Naive thymus-derived CD4-positive, alpha-beta T cell (primary cell): ENCODE data around the gene CLCN7. TPM values are rescaled to one million over a fixed set of nuclear protein-coding genes. Genes with fewer than 3 reads are reported as not detected.

Source experiments
- ATAC-seq: fragments of 150-1000 bp; cut with Tn5 transposase; 2 replicates; pipeline ENCODE4 v1.10.0; 2021; ENCODE audit warnings: mild to moderate bottlenecking, moderate library complexity
- CTCF ChIA-PET: fragments of 350-600 bp; sonication (Branson Sonifier 250); formaldehyde crosslinking; loops from one replicate; lab custom pipeline; 2021; ENCODE audit warnings: antibody characterized with exemption; lab: Charles Lee
- POLR2A ChIA-PET: fragments of 350-600 bp; sonication (Branson Sonifier 250); formaldehyde crosslinking; loops from one replicate; lab custom pipeline; 2021; ENCODE audit warnings: antibody characterized with exemption, inconsistent platforms; lab: Charles Lee
- DNase-seq, 9 donors: peaks; one replicate each; pipeline versions ENCODE4 v3.0.0 to v3.0.0-alpha.2; 2020 to 2022; ENCODE audit warnings: mixed read lengths in 1 of 9
- H3K27ac ChIP-seq: one replicate; pipeline ENCODE4 v1.7.0; 2013; ENCODE audit warnings: mild to moderate bottlenecking, low read depth, low read length, moderate library complexity
- H3K27me3 ChIP-seq, 2 donors: one replicate each; pipeline ENCODE4 v1.7.0; 2013; ENCODE audit warnings: low read length in 2 of 2, mild to moderate bottlenecking in 2 of 2, moderate library complexity in 2 of 2; ENCODE audit not compliant: control insufficient read depth in 2 of 2, insufficient read depth in 2 of 2
- H3K36me3 ChIP-seq, 3 experiments: 1 replicate in 2 of 3; 2 replicates in 1 of 3; pipeline ENCODE4 v1.7.0; 2013; ENCODE audit warnings: low read length in 3 of 3, mild to moderate bottlenecking in 3 of 3, moderate library complexity in 1 of 3; ENCODE audit not compliant: insufficient read depth in 3 of 3, control insufficient read depth in 2 of 3
- H3K4me1 ChIP-seq, 2 donors: one replicate each; pipeline ENCODE4 v1.7.0; 2013; ENCODE audit warnings: low read length in 2 of 2, mild to moderate bottlenecking in 2 of 2, moderate library complexity in 1 of 2; ENCODE audit not compliant: control insufficient read depth in 2 of 2, insufficient read depth in 2 of 2
- H3K4me3 ChIP-seq: 2 replicates; pipeline ENCODE4 v1.7.0; 2013; ENCODE audit warnings: mild to moderate bottlenecking, low read length
- H3K9me3 ChIP-seq, 3 experiments: 1 replicate in 2 of 3; 2 replicates in 1 of 3; pipeline ENCODE4 v1.7.0; 2013; ENCODE audit warnings: low read length in 3 of 3; ENCODE audit not compliant: control insufficient read depth in 2 of 3
- H3K27ac Mint-ChIP-seq, 9 donors: one replicate each; pipeline ENCODE4 v1.8.0; 2020 to 2022; ENCODE audit warnings: mixed read lengths in 9 of 9, mild to moderate bottlenecking in 8 of 9, moderate library complexity in 5 of 9, inconsistent platforms in 2 of 9
- H3K27me3 Mint-ChIP-seq, 5 donors: one replicate each; pipeline ENCODE4 v1.8.0; 2021 to 2022; ENCODE audit warnings: mixed read lengths in 5 of 5, mild to moderate bottlenecking in 1 of 5
- H3K36me3 Mint-ChIP-seq, 5 donors: one replicate each; pipeline ENCODE4 v1.8.0; 2020 to 2022; ENCODE audit warnings: mixed read lengths in 5 of 5, mild to moderate bottlenecking in 3 of 5, inconsistent platforms in 1 of 5
- H3K4me1 Mint-ChIP-seq, 7 donors: one replicate each; pipeline ENCODE4 v1.8.0; 2020 to 2022; ENCODE audit warnings: mixed read lengths in 7 of 7, mild to moderate bottlenecking in 3 of 7, inconsistent platforms in 1 of 7
- H3K4me3 Mint-ChIP-seq, 10 donors: one replicate each; pipeline ENCODE4 v1.8.0; 2020 to 2022; ENCODE audit warnings: mild to moderate bottlenecking in 10 of 10, mixed read lengths in 10 of 10, moderate library complexity in 6 of 10, inconsistent platforms in 2 of 10
- H3K9me3 Mint-ChIP-seq, 11 donors: one replicate each; pipeline ENCODE4 v1.8.0; 2020 to 2022; ENCODE audit warnings: mixed read lengths in 11 of 11, mild to moderate bottlenecking in 4 of 11, inconsistent platforms in 1 of 11, moderate library complexity in 1 of 11
- intact Hi-C, 2 donors: fragments of 100-400 bp; cut with micrococcal nuclease; formaldehyde crosslinking; loops; one replicate each; pipeline ENCODE4 v1.15.1; 2023
- polyA plus RNA-seq, 2 donors: library from polyadenylated mRNA; unstranded; fragments of 300-500 nt; fragmentation: Illumina TruSeq; gene quantifications; one replicate each; pipeline ENCODE4 v1.2.3, GENCODE V29; 2021
- total RNA-seq, 6 experiments: library from RNA in 5 of 6; stranded (reverse) in 5 of 6; gene quantifications; 1 replicate in 5 of 6; 2 replicates in 1 of 6; pipeline ENCODE4 v1.2.3 and lab custom pipeline; 2021 to 2026

Gene CLCN7
- total and polyA plus RNA-seq, 7 experiments from 2014 or later: 17.0 to 140 (median 106) TPM

- ChIA-PET POLR2A (interaction anchor here (0.8 to 4.4 kb wide), 3 partner anchors 42 to 51 kb away, joined by 3 to 38 read pairs (median 4); partner anchors contain the start of gene TMEM204), CTCF (interaction anchor here (0.7 kb wide), 2 partner anchors 67 to 1023 kb away, joined by 4 to 6 read pairs; no protein-coding TSS in a partner anchor)
- H3K4me1 ChIP-seq: peaks cover 12 to 17% of the 10 kb centered on the region in 2 donors
- peaks cover 0 to 1% (median 0%) of the 10 kb centered on the region in 5 donors for H3K36me3 Mint-ChIP-seq
- peaks cover 0 to 27% (median 0%) of the 10 kb centered on the region in 3 experiments for H3K36me3 ChIP-seq
- ATAC-seq (no peak), DNase-seq (no peak)
- H3K4me1 Mint-ChIP-seq: peaks cover 9 to 20% (median 12%) of the 10 kb centered on the region in 7 donors
- H3K27me3 ChIP-seq: no peaks in the 10 kb centered on the region
- peaks cover 0 to 1% (median 0%) of the 10 kb centered on the region in 11 donors for H3K9me3 Mint-ChIP-seq
- H3K9me3 ChIP-seq: no peaks in the 10 kb centered on the region
- H3K4me3 ChIP-seq: no peak overlapping the region
- intact Hi-C loops: loop anchor here in 1 of 2 donors (5.0 to 10.0 kb wide), 4 partner anchors 213 to 1021 kb away; partner anchors contain the start of genes ATP6V0C, MAPK8IP3, MSRB1 and TRAF7
- H3K27me3 Mint-ChIP-seq: no peaks in the 10 kb centered on the region
- no peak overlapping the region for H3K27ac ChIP-seq
- peak overlapping the region in 7 of 9 donors; percentile 38 to 99 (median 49) for H3K27ac Mint-ChIP-seq
- peak overlapping the region in 2 of 10 donors; percentile 17 to 39 for H3K4me3 Mint-ChIP-seq
These were observed 16.5 kb upstream of the CLCN7 start for GRCh38 chr16:1491327-1491726.

GRCh38 chr16:1489077-1489476 lies 14.2 kb upstream of the CLCN7 start:
- intact Hi-C loops: no loop called here
- Histone ChIP-seq H3K27ac (no peak overlapping the region), H3K4me3 (no peak overlapping the region), H3K4me1 (peaks cover 10 to 13% of the 10 kb centered on the region in 2 donors), H3K9me3 (no peaks in the 10 kb centered on the region), H3K27me3 (no peaks in the 10 kb centered on the region), H3K36me3 (peaks cover 0 to 6% (median 0%) of the 10 kb centered on the region in 3 experiments)
- H3K4me3 Mint-ChIP-seq: no peak overlapping the region
- H3K36me3 Mint-ChIP-seq: peaks cover 0 to 1% (median 0%) of the 10 kb centered on the region in 5 donors
- peaks cover 0 to 1% (median 0%) of the 10 kb centered on the region in 11 donors for H3K9me3 Mint-ChIP-seq
- H3K27me3 Mint-ChIP-seq: no peaks in the 10 kb centered on the region
- H3K27ac Mint-ChIP-seq: no peak overlapping the region
- CTCF ChIA-PET: interaction anchor here (0.6 to 0.9 kb wide), 2 partner anchors 94 to 126 kb away, joined by 3 read pairs; no protein-coding TSS in a partner anchor
- peaks cover 9 to 18% (median 12%) of the 10 kb centered on the region in 7 donors for H3K4me1 Mint-ChIP-seq
- DNase-seq (no peak), ATAC-seq (no peak)
- POLR2A ChIA-PET: no interaction called here

DNA sequence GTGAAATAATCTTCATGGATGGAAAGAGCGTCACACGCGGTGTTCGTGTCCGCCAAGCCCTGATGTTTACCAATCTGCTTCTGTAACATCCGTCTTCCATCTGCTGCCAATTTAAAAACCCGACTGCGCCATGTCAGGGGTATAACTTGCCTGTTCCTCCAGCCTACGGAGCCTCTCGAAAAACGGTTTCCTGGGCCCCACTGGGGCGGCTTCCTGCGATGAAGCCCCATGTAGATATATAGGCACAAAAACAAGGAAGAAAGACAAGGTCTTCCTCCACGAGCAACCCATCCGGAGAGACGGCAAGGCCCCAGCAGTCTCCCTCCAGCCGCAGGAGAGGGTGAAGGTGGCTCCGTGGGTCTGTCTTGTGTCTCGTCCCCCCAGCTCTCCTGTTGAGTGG lies 13.8 kb upstream of the CLCN7 start, which contains the start of gene PTX4:
TSS of gene PTX4 (minus strand) at position 326 of the 400 bp plus-strand sequence. CDS start at position 291, 35 bp downstream.
- intact Hi-C loops: no loop called here
- Histone ChIP-seq H3K4me1 (peaks cover 7 to 11% of the 10 kb centered on the region in 2 donors), H3K9me3 (no peaks in the 10 kb centered on the region), H3K27me3 (no peaks in the 10 kb centered on the region), H3K36me3 (peaks cover 0 to 4% (median 0%) of the 10 kb centered on the region in 3 experiments), H3K27ac (no peak within 1 kb of the TSS), H3K4me3 (no peak within 1 kb of the TSS)
- Mint-ChIP-seq H3K4me1 (peaks cover 8 to 15% (median 10%) of the 10 kb centered on the region in 7 donors), H3K36me3 (peaks cover 0 to 1% (median 0%) of the 10 kb centered on the region in 5 donors), H3K9me3 (peaks cover 0 to 1% (median 0%) of the 10 kb centered on the region in 11 donors), H3K27me3 (no peaks in the 10 kb centered on the region), H3K27ac (peak within 1 kb of the TSS in 1 of 9 donors; percentile 43), H3K4me3 (no peak within 1 kb of the TSS)
- DNase-seq: no peak
- no peak for ATAC-seq
- POLR2A ChIA-PET: no interaction called here
- CTCF ChIA-PET: interaction anchor here (0.6 to 0.7 kb wide), 2 partner anchors 126 to 364 kb away, joined by 3 read pairs; no protein-coding TSS in a partner anchor

- Mint-ChIP-seq H3K27me3 (no peaks in the 10 kb centered on the region), H3K4me1 (peaks cover 8 to 17% (median 10%) of the 10 kb centered on the region in 7 donors), H3K9me3 (peaks cover 0 to 1% (median 0%) of the 10 kb centered on the region in 11 donors), H3K27ac (peak overlapping the region in 1 of 9 donors; percentile 43), H3K36me3 (peaks cover 0 to 1% (median 0%) of the 10 kb centered on the region in 5 donors), H3K4me3 (no peak overlapping the region)
- POLR2A ChIA-PET: interaction anchor here (1.2 kb wide), 1 partner anchor 50 kb away, joined by 4 read pairs; no protein-coding TSS in a partner anchor
- Histone ChIP-seq H3K4me1 (peaks cover 7 to 11% of the 10 kb centered on the region in 2 donors), H3K36me3 (no peaks in the 10 kb centered on the region), H3K27ac (no peak overlapping the region), H3K9me3 (no peaks in the 10 kb centered on the region), H3K27me3 (no peaks in the 10 kb centered on the region), H3K4me3 (no peak overlapping the region)
- no peak for ATAC-seq
- intact Hi-C loops: no loop called here
- CTCF ChIA-PET: interaction anchor here (0.6 to 0.7 kb wide), 2 partner anchors 125 to 364 kb away, joined by 3 read pairs; no protein-coding TSS in a partner anchor
- no peak for DNase-seq
These were observed 13.3 kb upstream of the CLCN7 start for GRCh38 chr16:1488054-1488601.

- ATAC-seq (no peak), DNase-seq (no peak)
- Histone ChIP-seq H3K27me3 (no peaks in the 10 kb centered on the region), H3K4me3 (no peak overlapping the region), H3K9me3 (no peaks in the 10 kb centered on the region), H3K27ac (no peak overlapping the region), H3K4me1 (peaks cover 2 to 6% of the 10 kb centered on the region in 2 donors), H3K36me3 (no peaks in the 10 kb centered on the region)
- no peak overlapping the region for H3K27ac Mint-ChIP-seq
- H3K36me3 Mint-ChIP-seq: no peaks in the 10 kb centered on the region
- H3K9me3 Mint-ChIP-seq: no peaks in the 10 kb centered on the region
- no peaks in the 10 kb centered on the region for H3K27me3 Mint-ChIP-seq
- intact Hi-C loops: no loop called here
- CTCF ChIA-PET: no interaction called here
- POLR2A ChIA-PET: interaction anchor here (1.2 kb wide), 1 partner anchor 50 kb away, joined by 4 read pairs; no protein-coding TSS in a partner anchor
- no peak overlapping the region for H3K4me3 Mint-ChIP-seq
- H3K4me1 Mint-ChIP-seq: peaks cover 2 to 12% (median 5%) of the 10 kb centered on the region in 7 donors
These were observed 12.7 kb upstream of the CLCN7 start for GRCh38 chr16:1487395-1488053.

- H3K27me3 ChIP-seq: no peaks in the 10 kb centered on the region
- ATAC-seq (no peak), DNase-seq (no peak)
- H3K4me3 Mint-ChIP-seq: no peak overlapping the region
- no peaks in the 10 kb centered on the region for H3K36me3 Mint-ChIP-seq
- H3K27me3 Mint-ChIP-seq: no peaks in the 10 kb centered on the region
- H3K27ac ChIP-seq: no peak overlapping the region
- no peaks in the 10 kb centered on the region for H3K36me3 ChIP-seq
- no peak overlapping the region for H3K4me3 ChIP-seq
- no peaks in the 10 kb centered on the region for H3K9me3 Mint-ChIP-seq
- ChIA-PET POLR2A (interaction anchor here (0.6 to 1.2 kb wide), 2 partner anchors 51 to 81 kb away, joined by 4 to 5 read pairs; no protein-coding TSS in a partner anchor), CTCF (no interaction called here)
- no peak overlapping the region for H3K27ac Mint-ChIP-seq
- H3K4me1 Mint-ChIP-seq: peaks cover 0 to 7% (median 0%) of the 10 kb centered on the region in 7 donors
- intact Hi-C loops: no loop called here
- H3K9me3 ChIP-seq: no peaks in the 10 kb centered on the region
- H3K4me1 ChIP-seq: no peaks in the 10 kb centered on the region
These were observed 11.9 kb upstream of the CLCN7 start for GRCh38 chr16:1486551-1487390.
